ENCODE data around the gene SELENOO. TPM values are rescaled to one million over a fixed set of nuclear protein-coding genes. Genes with fewer than 3 reads are reported as not detected.

SELENOO gene
- total RNA-seq, 1 experiment from 2014 or later: 21.9 TPM

- no peak for DNase-seq (ENCODE audit: unreplicated experiment)
- Mint-ChIP-seq H3K36me3 (ENCODE audit: insufficient read depth, unreplicated experiment) (peaks cover 10% of the 10 kb centered on the region), H3K27me3 (ENCODE audit: insufficient read depth, unreplicated experiment) (no peaks in the 10 kb centered on the region), H3K4me3 (ENCODE audit: unreplicated experiment) (no peak overlapping the region), H3K4me1 (ENCODE audit: insufficient read depth, unreplicated experiment) (peaks cover under 1% of the 10 kb centered on the region), H3K27ac (ENCODE audit: low read depth, unreplicated experiment) (no peak overlapping the region), H3K9me3 (ENCODE audit: unreplicated experiment) (no peaks in the 10 kb centered on the region)
- POLR2A ChIA-PET: no interaction called here
- TF ChIP-seq CTCF (IDR thresholded peaks at IDR 0.05; ENCODE audit: unreplicated experiment): no peak
- intact Hi-C loops (cut with micrococcal nuclease): no loop called here
- BruUV-seq (replicated peaks): no TSS peak
- CTCF ChIA-PET: no interaction called here
Observed at GRCh38 chr22:50257041-50257440, 56.2 kb downstream of the SELENOO start.

DNA sequence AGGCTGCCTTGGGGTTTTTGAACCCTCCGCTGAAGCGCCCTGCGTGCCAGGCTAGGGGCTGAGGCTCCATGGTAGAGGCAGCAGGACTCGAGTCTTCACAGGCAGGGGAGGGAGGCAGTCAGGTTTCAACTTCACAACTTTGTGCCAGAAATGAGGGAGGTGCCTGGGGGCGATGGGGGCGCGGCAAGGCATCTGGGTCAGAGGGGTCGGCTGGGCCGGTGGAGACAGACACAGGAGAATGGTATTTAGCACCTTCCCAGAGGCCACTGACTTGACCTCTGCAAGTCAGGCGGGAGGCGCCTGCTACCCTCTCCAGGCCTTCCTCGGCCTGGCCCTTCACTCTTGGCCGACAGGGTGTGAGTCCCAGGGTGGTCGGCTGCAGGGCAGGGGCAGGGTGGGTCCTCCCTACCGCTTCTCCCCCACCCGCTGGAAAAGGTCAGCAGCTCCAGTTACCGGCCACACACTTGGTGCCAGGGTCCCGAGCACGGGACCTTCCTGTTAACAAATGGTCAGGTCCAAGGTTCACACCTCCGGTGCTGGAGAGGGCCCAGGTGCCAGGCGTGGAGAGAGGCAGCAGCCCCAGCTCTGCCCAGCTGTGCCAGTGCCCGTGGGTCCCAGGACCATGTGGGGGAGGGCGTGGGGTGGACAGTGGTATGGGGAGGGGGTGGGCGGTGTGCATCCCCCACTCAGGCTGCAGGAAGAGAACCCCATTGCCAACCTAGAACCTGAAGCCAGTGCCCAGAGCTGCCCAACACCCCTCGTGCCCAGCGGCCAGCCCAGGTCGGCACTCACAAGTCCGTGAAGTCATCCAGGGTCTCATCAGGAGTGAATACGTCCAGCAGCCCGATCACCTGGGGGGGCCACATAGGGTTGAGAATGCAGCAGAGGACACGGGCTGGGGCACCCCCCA lies 56.9 kb downstream of the SELENOO start:
- no TSS peak for BruUV-seq (replicated peaks)
- ChIA-PET POLR2A (no interaction called here), CTCF (no interaction called here)
- Mint-ChIP-seq H3K4me1 (ENCODE audit: insufficient read depth, unreplicated experiment) (peaks cover 5% of the 10 kb centered on the region), H3K27me3 (ENCODE audit: insufficient read depth, unreplicated experiment) (no peaks in the 10 kb centered on the region), H3K9me3 (ENCODE audit: unreplicated experiment) (no peaks in the 10 kb centered on the region), H3K27ac (ENCODE audit: low read depth, unreplicated experiment) (no peak overlapping the region), H3K36me3 (ENCODE audit: insufficient read depth, unreplicated experiment) (peaks cover 10% of the 10 kb centered on the region), H3K4me3 (ENCODE audit: unreplicated experiment) (no peak overlapping the region)
- DNase-seq (ENCODE audit: unreplicated experiment): no peak
- intact Hi-C loops (cut with micrococcal nuclease): no loop called here
- TF ChIP-seq CTCF (IDR thresholded peaks at IDR 0.05; ENCODE audit: unreplicated experiment): no peak

DNA sequence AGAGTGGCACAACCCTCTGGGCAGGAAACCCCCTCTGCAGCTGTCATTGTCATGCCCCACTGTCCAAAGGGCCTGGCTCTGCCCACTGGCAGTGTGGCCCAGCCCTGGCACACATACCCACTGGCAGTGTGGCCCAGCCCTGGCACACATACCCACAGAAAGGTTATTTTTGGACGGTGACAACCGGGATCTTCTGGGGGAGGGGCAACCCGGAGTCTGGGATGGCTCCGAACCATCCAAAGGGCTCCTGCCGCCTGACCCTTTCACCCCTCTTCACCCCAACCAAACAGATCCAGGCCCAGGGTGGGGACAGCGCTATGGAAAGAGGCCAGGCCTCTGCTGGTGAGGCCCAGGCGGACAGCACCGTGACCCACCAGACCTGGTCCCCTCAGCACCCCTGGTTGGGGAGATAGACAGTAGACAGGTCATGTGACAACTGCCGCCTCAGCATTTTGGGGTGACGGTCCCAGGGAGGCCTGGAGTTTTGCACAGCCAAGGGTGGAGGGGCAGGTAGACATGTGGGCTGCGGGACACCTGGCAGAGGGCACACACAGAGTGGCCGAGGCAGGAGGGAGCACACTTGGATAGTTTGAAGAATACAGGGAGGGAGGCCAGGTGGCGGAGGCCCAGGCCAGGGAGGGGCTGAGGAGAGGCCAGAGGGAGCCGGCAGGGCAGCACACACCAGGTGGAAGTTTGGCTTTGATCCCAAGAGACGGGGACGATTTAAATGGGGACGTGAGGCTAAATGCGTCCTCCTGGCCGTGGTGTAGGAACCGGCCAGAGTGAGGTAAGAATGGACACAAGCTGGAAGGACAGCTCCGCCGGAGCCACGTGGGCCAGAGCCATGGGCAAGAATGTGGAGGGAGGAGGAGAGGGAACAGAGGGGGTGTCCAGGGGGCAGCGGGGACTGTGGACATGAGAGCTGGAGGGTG lies 57.8 kb downstream of the SELENOO start:
- intact Hi-C loops (cut with micrococcal nuclease): no loop called here
- ChIA-PET CTCF (interaction anchor here (0.6 to 1.3 kb wide), 2 partner anchors 82 to 84 kb away, joined by 3 to 4 read pairs; no protein-coding TSS in a partner anchor), POLR2A (no interaction called here)
- Mint-ChIP-seq H3K4me3 (ENCODE audit: unreplicated experiment) (peak overlapping the region; percentile 61), H3K36me3 (ENCODE audit: insufficient read depth, unreplicated experiment) (peaks cover 10% of the 10 kb centered on the region), H3K4me1 (ENCODE audit: insufficient read depth, unreplicated experiment) (peaks cover 5% of the 10 kb centered on the region), H3K9me3 (ENCODE audit: unreplicated experiment) (no peaks in the 10 kb centered on the region), H3K27ac (ENCODE audit: low read depth, unreplicated experiment) (no peak overlapping the region), H3K27me3 (ENCODE audit: insufficient read depth, unreplicated experiment) (no peaks in the 10 kb centered on the region)
- no peak for TF ChIP-seq CTCF (IDR thresholded peaks at IDR 0.05; ENCODE audit: unreplicated experiment)
- DNase-seq (ENCODE audit: unreplicated experiment): no peak
- BruUV-seq (replicated peaks): no TSS peak

GRCh38 chr22:50259302-50259701 lies 58.5 kb downstream of the SELENOO start:
- Mint-ChIP-seq H3K36me3 (ENCODE audit: insufficient read depth, unreplicated experiment) (peaks cover 5% of the 10 kb centered on the region), H3K27me3 (ENCODE audit: insufficient read depth, unreplicated experiment) (no peaks in the 10 kb centered on the region), H3K4me1 (ENCODE audit: insufficient read depth, unreplicated experiment) (peaks cover 5% of the 10 kb centered on the region), H3K27ac (ENCODE audit: low read depth, unreplicated experiment) (no peak overlapping the region), H3K4me3 (ENCODE audit: unreplicated experiment) (peak overlapping the region; percentile 61), H3K9me3 (ENCODE audit: unreplicated experiment) (no peaks in the 10 kb centered on the region)
- intact Hi-C loops (cut with micrococcal nuclease): no loop called here
- no peak for TF ChIP-seq CTCF (IDR thresholded peaks at IDR 0.05; ENCODE audit: unreplicated experiment)
- DNase-seq (ENCODE audit: unreplicated experiment): no peak
- no TSS peak for BruUV-seq (replicated peaks)
- ChIA-PET POLR2A (interaction anchor here (1.6 kb wide), 1 partner anchor 15 kb away, joined by 10 read pairs; no protein-coding TSS in a partner anchor), CTCF (interaction anchor here (0.6 to 1.3 kb wide), 2 partner anchors 82 to 83 kb away, joined by 3 to 4 read pairs; no protein-coding TSS in a partner anchor)
